ENCODE measurements around the gene KRTAP9-7.

The KRTAP9-7 gene

GRCh38 chr17:41284043-41284442 is 8.5 kb downstream of the KRTAP9-7 start:
- no peaks in the 10 kb centered on the region for H3K27me3 ChIP-seq (ENCODE audit: insufficient read depth, low read depth)
- H3K9ac ChIP-seq = no peak overlapping the region
- no peak overlapping the region for H3K27ac ChIP-seq

GRCh38 chr17:41284546-41284945 is 9.0 kb downstream of the KRTAP9-7 start:
- no peak overlapping the region for H3K27ac ChIP-seq
- H3K27me3 ChIP-seq (ENCODE audit: insufficient read depth, low read depth) = no peaks in the 10 kb centered on the region
- no peak overlapping the region for H3K4me3 ChIP-seq (IDR thresholded peaks at IDR 0.05; ENCODE audit: insufficient read depth, low read depth, low read length)
- H4K20me1 ChIP-seq (ENCODE audit: insufficient read depth) = no peaks in the 10 kb centered on the region
- no peaks in the 10 kb centered on the region for H3K79me2 ChIP-seq (ENCODE audit: insufficient read depth, low read depth)
- no peak overlapping the region for H3K9ac ChIP-seq
- TF ChIP-seq CTCF (conservative IDR thresholded peaks at IDR 0.05; ENCODE audit: low read depth, low read length) = no peak
- no peaks in the 10 kb centered on the region for H3K36me3 ChIP-seq (ENCODE audit: insufficient read depth)
- H3K4me2 ChIP-seq = no peak overlapping the region
- H2AFZ ChIP-seq (ENCODE audit: low read depth) = no peak overlapping the region
- no peaks in the 10 kb centered on the region for H3K4me1 ChIP-seq (ENCODE audit: low read depth, poor library complexity, severe bottlenecking)

More at GRCh38 chr17:41284043-41284442, 8.5 kb downstream of the KRTAP9-7 start:
- no peak for TF ChIP-seq CTCF (conservative IDR thresholded peaks at IDR 0.05; ENCODE audit: low read depth, low read length)
- no peaks in the 10 kb centered on the region for H4K20me1 ChIP-seq (ENCODE audit: insufficient read depth)
- no peaks in the 10 kb centered on the region for H3K79me2 ChIP-seq (ENCODE audit: insufficient read depth, low read depth)
- no peaks in the 10 kb centered on the region for H3K36me3 ChIP-seq (ENCODE audit: insufficient read depth)
- no peak overlapping the region for H2AFZ ChIP-seq (ENCODE audit: low read depth)
- no peak overlapping the region for H3K4me3 ChIP-seq (IDR thresholded peaks at IDR 0.05; ENCODE audit: insufficient read depth, low read depth, low read length)
- H3K4me2 ChIP-seq = no peak overlapping the region
- no peaks in the 10 kb centered on the region for H3K4me1 ChIP-seq (ENCODE audit: low read depth, poor library complexity, severe bottlenecking)

GRCh38 chr17:41287050-41287449 is 11.6 kb downstream of the KRTAP9-7 start:
- no peak overlapping the region for H3K27ac ChIP-seq
- H3K79me2 ChIP-seq (ENCODE audit: insufficient read depth, low read depth) = no peaks in the 10 kb centered on the region
- no peak overlapping the region for H2AFZ ChIP-seq (ENCODE audit: low read depth)
- no peaks in the 10 kb centered on the region for H3K27me3 ChIP-seq (ENCODE audit: insufficient read depth, low read depth)
- no peak overlapping the region for H3K4me3 ChIP-seq (IDR thresholded peaks at IDR 0.05; ENCODE audit: insufficient read depth, low read depth, low read length)
- H3K4me2 ChIP-seq = no peak overlapping the region
- no peaks in the 10 kb centered on the region for H3K36me3 ChIP-seq (ENCODE audit: insufficient read depth)
- H3K4me1 ChIP-seq (ENCODE audit: low read depth, poor library complexity, severe bottlenecking) = no peaks in the 10 kb centered on the region
- no peak overlapping the region for H3K9ac ChIP-seq
- no peak for TF ChIP-seq CTCF (conservative IDR thresholded peaks at IDR 0.05; ENCODE audit: low read depth, low read length)
- H4K20me1 ChIP-seq (ENCODE audit: insufficient read depth) = no peaks in the 10 kb centered on the region

- Histone ChIP-seq H3K4me3 (IDR thresholded peaks at IDR 0.05; ENCODE audit: insufficient read depth, low read depth, low read length) (no peak overlapping the region), H4K20me1 (ENCODE audit: insufficient read depth) (no peaks in the 10 kb centered on the region), H3K36me3 (ENCODE audit: insufficient read depth) (no peaks in the 10 kb centered on the region), H3K4me2 (no peak overlapping the region), H3K27me3 (ENCODE audit: insufficient read depth, low read depth) (no peaks in the 10 kb centered on the region), H2AFZ (ENCODE audit: low read depth) (no peak overlapping the region), H3K4me1 (ENCODE audit: low read depth, poor library complexity, severe bottlenecking) (no peaks in the 10 kb centered on the region), H3K79me2 (ENCODE audit: insufficient read depth, low read depth) (no peaks in the 10 kb centered on the region), H3K27ac (no peak overlapping the region), H3K9ac (no peak overlapping the region)
- TF ChIP-seq CTCF (conservative IDR thresholded peaks at IDR 0.05; ENCODE audit: low read depth, low read length) = no peak
These were observed 18.5 kb downstream of the KRTAP9-7 start for GRCh38 chr17:41294016-41294415.
